Esophagus muscularis mucosa (tissue), 4 donors: ENCODE results near the gene REPS1.

Experiments used
- EP300 ChIP-seq: sonication (generic); formaldehyde crosslinking; IDR thresholded peaks from one replicate; pipeline ENCODE4 v1.6.1; 2017; ENCODE audit warnings: antibody characterized with exemption
- POLR2AphosphoS5 ChIP-seq, 2 donors: sonication (generic); formaldehyde crosslinking; IDR thresholded peaks; one replicate each; pipeline ENCODE4 v1.6.1; 2017; ENCODE audit warnings: antibody characterized with exemption in 2 of 2
- TF ChIP-seq, protein P1 (sequence below), 3 experiments: fragments of 200-600 bp in 2 of 3; fragments of 450-650 bp in 1 of 3; sonication (generic) in 2 of 3; IDR thresholded peaks; one replicate each; pipeline ENCODE4 v1.5.1; 2017 to 2019; ENCODE audit warnings: antibody characterized with exemption in 3 of 3, mild to moderate bottlenecking in 2 of 3, moderate library complexity in 1 of 3

DNA sequence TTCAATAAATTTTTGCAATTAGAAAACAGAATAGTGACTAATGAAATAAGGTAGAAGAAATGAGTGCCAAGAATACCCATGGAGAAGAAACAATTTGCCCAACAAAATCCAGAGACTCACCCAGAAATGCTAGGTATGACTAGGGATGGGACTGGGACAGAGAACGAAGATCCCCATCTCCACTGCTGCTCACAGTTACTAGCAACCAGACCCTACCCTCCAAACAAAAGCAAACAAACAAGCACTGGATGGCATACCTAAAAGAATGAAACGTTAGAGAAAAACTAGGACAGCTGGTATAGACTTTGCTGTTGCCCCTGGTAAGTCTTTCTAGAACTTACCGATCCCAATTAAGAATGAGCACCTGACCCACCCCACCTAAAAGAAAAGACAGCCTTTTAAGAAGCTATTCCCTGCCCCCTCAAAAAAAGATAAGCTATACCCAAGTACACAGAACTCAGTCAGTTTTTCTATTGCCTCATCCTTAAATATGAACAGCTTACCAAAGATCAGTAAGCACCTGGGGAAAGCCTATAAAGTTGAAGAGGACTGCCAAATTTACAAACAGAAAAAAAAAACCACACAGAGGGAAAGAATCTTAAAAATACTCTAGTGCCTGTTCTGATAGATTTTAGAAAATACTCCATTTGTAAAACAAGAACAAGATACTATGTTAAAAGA lies 31.7 kb downstream of the REPS1 start:
- no peak for TF ChIP-seq POLR2AphosphoS5 (IDR thresholded peaks at IDR 0.05)
- TF ChIP-seq, protein P1, sequence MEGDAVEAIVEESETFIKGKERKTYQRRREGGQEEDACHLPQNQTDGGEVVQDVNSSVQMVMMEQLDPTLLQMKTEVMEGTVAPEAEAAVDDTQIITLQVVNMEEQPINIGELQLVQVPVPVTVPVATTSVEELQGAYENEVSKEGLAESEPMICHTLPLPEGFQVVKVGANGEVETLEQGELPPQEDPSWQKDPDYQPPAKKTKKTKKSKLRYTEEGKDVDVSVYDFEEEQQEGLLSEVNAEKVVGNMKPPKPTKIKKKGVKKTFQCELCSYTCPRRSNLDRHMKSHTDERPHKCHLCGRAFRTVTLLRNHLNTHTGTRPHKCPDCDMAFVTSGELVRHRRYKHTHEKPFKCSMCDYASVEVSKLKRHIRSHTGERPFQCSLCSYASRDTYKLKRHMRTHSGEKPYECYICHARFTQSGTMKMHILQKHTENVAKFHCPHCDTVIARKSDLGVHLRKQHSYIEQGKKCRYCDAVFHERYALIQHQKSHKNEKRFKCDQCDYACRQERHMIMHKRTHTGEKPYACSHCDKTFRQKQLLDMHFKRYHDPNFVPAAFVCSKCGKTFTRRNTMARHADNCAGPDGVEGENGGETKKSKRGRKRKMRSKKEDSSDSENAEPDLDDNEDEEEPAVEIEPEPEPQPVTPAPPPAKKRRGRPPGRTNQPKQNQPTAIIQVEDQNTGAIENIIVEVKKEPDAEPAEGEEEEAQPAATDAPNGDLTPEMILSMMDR (IDR thresholded peaks at IDR 0.05), result no peak
- no peak for TF ChIP-seq EP300
